ENCODE results near the gene SRL.

GRCh38 chr16:4213737-4214136 is 28.1 kb downstream of the SRL start:
- no peak for TF ChIP-seq CTCF (IDR thresholded peaks at IDR 0.05)
- TF ChIP-seq POLR2AphosphoS5 (IDR thresholded peaks at IDR 0.05): no peak
- TF ChIP-seq POLR2A (IDR thresholded peaks at IDR 0.05): no peak

Data from prostate gland (tissue), 2 donors.